ENCODE measurements around the gene CLIP2.

The CLIP2 gene

DNA sequence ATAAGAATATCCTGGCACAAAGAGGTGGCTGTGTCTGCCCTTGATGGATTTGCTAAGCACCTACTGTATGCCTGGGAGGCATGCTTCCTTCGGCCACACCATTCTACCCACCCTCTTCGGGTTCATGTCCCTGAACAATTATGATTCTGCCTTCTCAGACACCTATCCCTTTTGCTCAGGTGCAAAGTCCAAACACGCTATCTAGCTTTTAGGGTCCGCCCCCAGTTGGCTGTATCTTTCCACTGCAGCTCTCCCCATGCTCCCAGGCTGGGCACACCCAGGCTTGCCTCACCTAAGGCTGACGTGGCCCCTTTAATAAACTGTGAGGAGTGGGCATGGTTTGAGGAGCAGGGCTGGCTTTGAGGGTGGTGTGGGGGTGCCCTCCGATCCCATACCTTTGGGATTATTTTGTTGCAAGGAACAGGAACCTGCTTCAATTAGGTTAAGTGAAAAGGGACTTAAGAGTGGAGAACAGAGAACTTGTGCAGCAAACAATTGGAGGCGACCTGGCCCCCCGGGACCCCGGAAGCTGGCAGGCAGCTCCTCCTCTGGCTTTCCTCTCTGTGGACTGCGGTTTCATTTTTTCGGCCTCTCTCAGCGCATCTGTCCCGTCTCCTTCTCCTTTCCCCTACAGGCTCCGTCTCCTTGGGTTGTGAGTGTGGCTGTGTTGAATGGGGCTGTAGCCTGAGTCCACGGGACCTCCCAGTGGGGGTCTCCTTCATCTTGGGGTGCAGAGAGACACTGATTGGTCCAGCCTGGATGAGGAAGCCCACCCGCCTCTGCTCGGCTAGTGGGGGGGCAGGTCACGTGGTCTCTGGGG, 3.8 kb downstream of the CLIP2 start:
- TF ChIP-seq, protein P1, sequence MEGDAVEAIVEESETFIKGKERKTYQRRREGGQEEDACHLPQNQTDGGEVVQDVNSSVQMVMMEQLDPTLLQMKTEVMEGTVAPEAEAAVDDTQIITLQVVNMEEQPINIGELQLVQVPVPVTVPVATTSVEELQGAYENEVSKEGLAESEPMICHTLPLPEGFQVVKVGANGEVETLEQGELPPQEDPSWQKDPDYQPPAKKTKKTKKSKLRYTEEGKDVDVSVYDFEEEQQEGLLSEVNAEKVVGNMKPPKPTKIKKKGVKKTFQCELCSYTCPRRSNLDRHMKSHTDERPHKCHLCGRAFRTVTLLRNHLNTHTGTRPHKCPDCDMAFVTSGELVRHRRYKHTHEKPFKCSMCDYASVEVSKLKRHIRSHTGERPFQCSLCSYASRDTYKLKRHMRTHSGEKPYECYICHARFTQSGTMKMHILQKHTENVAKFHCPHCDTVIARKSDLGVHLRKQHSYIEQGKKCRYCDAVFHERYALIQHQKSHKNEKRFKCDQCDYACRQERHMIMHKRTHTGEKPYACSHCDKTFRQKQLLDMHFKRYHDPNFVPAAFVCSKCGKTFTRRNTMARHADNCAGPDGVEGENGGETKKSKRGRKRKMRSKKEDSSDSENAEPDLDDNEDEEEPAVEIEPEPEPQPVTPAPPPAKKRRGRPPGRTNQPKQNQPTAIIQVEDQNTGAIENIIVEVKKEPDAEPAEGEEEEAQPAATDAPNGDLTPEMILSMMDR (IDR thresholded peaks at IDR 0.05; ENCODE audit: insufficient read depth, missing control alignments): no peak
- no peak for DNase-seq (ENCODE audit: insufficient read length, low spot score)
- no peak for FAIRE-seq

DNA sequence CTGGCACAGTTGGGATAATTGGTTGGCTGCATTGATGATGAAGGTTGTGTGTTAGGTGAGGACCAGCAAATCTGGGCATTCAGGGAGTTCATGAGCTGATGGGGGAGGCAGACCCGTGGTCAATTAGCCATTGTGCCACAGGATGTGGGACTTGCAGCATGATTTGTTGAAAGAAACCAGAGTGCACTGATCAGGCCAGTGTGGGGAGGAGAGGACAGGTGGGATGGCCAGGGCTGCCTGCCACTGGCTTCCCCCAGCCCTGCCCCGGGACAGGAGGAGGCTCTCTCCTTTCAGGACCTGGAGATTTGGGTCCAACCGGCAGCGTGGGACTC, 4.3 kb downstream of the CLIP2 start:
- TF ChIP-seq, protein P1 (IDR thresholded peaks at IDR 0.05; ENCODE audit: insufficient read depth, missing control alignments): no peak
- DNase-seq (ENCODE audit: insufficient read length, low spot score): no peak
- no peak for FAIRE-seq

- no peak for FAIRE-seq
- DNase-seq (ENCODE audit: insufficient read length, low spot score): no peak
- TF ChIP-seq, protein P1 (IDR thresholded peaks at IDR 0.05; ENCODE audit: insufficient read depth, missing control alignments): no peak
These were observed 5.2 kb downstream of the CLIP2 start for GRCh38 chr7:74294191-74294998.

DNA sequence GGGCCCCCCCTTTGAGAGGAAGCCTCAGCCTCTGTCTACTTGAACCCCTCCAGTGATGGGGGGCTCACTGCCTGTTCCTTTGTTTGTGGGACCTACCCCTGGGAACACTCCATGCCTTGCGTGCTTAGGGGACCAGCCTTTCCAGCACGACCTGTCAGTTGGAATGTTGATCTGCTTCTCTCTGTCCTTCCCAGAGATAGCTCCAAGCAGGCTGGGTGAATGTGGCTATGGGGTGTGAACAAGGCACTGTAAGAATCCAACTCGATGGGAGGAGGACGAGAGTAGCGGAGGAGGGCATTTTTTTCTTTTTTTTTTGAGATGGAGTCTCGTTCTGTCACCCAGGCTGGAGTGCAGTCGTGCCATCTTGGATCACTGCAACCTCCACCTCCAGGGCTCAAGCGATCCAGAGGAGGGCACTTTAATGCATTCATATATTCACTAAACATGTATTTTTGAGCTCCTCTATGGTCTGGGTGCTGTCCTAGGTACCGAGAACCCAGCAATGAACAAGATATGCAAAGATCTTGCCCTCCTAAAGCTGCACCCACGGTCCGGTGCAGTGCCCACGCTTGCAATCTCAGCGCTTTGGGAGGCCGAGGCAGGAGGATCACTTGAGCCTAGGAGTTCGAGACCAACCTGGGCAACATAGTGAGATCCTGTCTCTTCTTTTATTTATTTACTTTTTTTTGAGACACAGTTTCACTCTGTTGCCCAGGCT, 8.5 kb downstream of the CLIP2 start:
- no peak for DNase-seq (ENCODE audit: insufficient read length, low spot score)
- FAIRE-seq: no peak
- TF ChIP-seq, protein P1 (IDR thresholded peaks at IDR 0.05; ENCODE audit: insufficient read depth, missing control alignments): no peak

DNA sequence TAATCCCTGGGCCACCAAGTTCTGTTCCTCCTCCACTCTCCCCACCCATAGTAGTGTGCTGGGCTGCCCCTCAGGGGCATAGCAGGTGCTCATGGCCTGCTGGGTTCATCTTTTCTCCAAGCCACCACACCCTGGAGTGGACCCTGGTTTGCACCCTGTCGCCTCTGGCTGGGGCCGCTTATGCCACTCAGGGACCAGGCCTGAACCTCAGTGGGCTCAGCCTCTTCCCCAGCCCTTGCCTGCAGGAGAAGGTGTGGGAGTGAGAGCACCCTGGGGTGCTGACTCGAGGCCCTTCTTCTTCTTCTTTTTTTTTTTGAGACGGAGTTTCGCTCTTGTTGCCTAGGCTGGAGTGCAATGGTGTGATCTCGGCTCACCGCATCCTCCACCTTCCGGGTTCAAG, 10.2 kb downstream of the CLIP2 start:
- FAIRE-seq (no peak), DNase-seq (ENCODE audit: insufficient read length, low spot score) (no peak)
- TF ChIP-seq, protein P1 (IDR thresholded peaks at IDR 0.05; ENCODE audit: insufficient read depth, missing control alignments): no peak

DNA sequence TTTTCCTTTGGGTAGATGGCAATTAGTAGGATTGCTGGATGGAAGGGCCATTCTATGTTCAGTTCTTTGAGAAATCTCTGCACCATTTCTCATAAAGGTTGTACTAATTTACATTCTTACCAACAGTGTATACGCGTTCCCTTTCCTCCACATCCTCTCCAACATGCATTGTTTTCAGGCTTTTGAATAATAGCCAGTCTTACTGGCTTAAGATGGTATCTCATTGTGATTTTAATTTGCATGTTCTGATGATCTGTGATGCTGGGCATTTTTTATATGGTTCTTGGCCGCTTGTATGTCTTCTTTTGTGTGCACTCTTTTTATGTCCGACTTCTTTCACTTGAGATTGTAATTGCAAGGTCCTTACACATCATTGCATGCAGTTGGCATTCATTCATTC, 11.7 kb downstream of the CLIP2 start:
- DNase-seq (ENCODE audit: insufficient read length, low spot score) (no peak), FAIRE-seq (no peak)

More for the DNA sequence above, 11.7 kb downstream of the CLIP2 start:
- TF ChIP-seq, protein P1 (IDR thresholded peaks at IDR 0.05; ENCODE audit: insufficient read depth, missing control alignments): no peak

Measured in D721Med (cell line).